ENCODE measurements around the gene TMEM266.

TMEM266 gene

GRCh38 chr15:76135516-76135915, 75.7 kb downstream of the TMEM266 start:
- DNase-seq, result peak; percentile 19

DNA sequence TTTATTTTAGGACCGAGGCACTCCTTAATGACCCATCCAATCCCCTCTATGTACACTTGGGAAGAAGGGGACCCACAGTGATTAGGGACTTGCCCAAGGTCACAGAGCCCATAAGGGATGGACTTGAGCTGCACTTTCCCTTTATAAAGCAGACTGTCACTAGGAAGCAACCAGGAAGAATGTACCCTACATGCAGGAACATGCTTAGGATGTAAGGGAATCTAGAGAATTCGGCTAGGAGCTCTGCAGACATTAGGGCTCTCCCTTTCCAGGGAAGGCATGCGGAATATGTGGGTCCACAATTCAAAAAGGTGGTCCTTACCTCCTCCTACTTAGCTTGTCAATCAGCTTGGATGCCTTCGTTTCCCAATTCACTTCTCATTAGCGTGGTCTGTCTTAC, 78.7 kb downstream of the TMEM266 start:
- no peak for DNase-seq

DNA sequence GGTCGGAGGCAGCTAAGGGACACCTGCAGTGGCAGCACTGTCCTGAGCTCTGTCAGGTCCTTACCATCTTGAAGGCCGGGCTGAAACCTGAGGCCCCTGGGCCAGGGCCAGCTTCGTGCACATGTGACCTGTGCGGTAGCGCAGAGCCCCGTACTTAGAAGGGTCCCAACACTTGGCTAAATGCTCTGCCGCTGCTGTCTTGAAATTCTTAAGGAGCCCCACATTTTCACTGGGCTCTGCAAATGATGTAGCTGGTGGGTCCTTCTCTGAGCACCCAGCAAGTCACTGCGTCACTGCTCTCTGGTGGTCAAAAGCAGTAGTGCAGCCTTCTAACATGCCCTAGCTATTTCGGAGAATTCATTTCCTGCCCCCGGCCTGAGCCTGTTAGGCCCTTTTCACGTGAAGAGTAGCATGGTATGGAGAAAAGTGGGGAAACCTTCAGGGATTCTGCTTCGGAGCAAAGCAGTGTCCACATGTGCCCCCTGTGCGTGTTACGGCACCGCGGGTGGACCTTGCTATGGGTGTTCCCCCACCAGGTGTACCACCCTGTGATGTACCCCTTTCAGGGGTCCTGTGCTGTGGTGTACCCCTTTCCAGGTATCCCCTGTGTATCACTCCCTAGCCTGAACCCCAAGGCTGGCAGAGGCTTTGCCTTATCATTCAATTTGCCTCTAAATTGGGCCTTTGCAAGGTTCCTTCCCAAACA, 79.7 kb downstream of the TMEM266 start:
- DNase-seq, result peak; percentile 85

GRCh38 chr15:76140074-76140464, 80.3 kb downstream of the TMEM266 start:
- no peak for DNase-seq

- DNase-seq, result no peak
Measured at GRCh38 chr15:76146812-76147211, 87.0 kb downstream of the TMEM266 start.

DNA sequence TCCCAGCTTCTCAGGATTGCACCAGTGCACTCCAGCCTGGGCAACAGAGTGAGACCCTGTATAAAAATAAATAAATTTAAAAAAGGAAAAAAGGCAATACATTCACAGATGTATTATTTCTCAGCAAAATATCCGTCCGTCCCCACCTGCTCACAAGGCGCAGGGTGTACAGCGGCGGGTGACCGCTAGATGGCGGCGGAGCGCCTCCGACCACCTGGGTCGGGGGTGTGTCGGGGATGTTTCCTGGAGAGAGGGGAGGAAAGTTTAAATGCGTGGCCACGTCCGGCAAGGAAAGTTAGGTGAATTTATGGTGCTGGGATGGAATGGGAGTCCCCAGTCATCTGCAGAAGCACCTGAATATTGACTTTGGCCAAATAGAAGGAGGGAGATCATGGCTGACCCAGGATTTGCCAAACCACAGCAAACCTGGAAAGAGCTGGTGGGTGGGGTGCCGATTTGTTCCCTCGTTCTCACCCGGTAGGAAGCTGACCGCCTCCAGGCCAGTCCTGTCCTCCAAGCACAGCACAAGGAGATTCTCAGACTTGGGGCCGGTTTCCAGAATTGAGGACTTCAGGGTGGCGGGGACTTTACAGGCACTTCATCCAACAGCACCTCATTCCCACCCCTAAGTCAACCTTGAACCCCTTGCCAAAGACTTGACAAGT, 88.3 kb downstream of the TMEM266 start:
- DNase-seq, result peak; percentile 82

GRCh38 chr15:76149291-76149915, 89.6 kb downstream of the TMEM266 start:
- DNase-seq, result no peak

DNA sequence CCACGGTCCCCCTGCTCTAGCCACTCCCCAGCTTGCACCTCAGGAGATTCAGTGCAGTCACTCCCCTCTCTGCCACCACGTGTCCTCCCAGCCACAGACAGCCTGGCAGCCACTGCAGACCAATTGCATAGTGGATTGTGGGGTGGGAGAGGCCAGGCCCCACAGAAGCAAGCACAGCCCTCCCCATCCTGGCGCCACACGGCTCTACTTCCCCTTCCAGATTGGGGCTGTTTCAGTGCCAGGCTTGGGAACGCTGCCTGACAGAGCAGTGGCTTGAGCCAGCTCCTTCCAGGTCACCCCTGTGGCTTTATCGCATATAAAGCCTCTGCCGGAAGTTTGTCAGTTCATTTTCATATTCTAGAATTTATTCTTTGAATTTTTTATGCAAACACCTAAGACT, 90.7 kb downstream of the TMEM266 start:
- DNase-seq, result no peak

- DNase-seq, result peak; percentile 89
Measured at GRCh38 chr15:76150971-76151598, 91.3 kb downstream of the TMEM266 start.

DNA sequence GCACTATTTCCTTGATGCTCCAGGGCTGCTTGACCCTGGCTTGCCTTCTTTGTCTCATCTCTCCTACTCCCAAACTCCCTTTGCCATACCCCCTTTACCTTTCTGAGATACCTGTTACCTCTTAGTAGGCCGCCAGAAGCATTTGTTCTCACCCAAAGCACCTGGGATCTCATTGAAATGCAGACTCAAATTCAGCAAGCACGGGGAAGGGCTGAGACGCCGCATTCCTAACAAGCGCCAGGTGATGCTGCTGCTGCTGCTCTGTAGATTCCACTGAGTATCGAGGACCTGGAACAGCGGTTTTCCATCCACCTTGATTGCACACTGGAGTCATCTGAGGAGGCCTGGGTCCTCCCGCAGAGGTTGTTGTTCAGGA, 91.8 kb downstream of the TMEM266 start:
- no peak for DNase-seq

DNA sequence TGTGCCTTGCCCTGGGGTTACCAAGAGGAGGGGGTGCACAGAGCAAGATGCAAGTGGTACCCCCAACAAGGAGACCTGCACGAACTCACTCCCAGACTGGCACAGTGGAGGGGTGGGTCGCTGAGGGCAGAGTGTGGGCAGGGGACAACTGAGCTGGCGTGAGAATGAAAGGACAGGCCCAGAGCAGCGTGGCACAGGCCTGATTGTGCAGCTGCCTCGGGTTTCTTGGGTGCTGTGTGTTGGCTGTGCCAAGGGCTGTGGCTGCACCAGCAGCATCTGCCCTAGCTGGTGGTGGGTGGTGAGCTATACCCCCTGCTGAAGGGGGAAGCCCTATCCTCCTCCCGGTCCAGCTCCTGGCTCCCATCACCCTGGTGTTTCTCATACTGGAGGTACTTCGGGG, 92.4 kb downstream of the TMEM266 start:
- DNase-seq, result no peak

GRCh38 chr15:76153241-76154197, 93.7 kb downstream of the TMEM266 start:
- DNase-seq, result no peak

GRCh38 chr15:76155731-76156130, 95.9 kb downstream of the TMEM266 start:
- no peak for DNase-seq

DNA sequence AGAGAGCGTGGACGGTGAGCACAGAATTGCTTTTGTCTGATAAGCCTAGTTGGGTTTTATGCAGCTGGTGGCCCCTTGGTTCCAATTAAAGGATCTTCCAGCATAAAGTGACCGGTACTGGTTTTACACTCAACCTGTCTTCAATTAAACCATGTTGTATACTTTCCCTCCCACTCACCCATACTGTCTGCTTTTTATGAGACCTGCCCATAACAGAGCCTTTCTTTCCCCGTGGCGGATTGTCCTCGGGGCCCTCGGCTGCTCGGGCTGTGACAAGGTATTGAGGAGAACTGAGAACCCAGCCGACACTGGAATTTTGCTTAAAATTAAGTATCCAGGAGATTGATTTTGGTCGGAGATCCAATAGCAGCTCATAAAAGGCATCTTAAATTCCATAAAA, 98.4 kb downstream of the TMEM266 start:
- no peak for DNase-seq

- DNase-seq, result no peak
Measured at GRCh38 chr15:76158815-76159214, 99.0 kb downstream of the TMEM266 start.

DNA sequence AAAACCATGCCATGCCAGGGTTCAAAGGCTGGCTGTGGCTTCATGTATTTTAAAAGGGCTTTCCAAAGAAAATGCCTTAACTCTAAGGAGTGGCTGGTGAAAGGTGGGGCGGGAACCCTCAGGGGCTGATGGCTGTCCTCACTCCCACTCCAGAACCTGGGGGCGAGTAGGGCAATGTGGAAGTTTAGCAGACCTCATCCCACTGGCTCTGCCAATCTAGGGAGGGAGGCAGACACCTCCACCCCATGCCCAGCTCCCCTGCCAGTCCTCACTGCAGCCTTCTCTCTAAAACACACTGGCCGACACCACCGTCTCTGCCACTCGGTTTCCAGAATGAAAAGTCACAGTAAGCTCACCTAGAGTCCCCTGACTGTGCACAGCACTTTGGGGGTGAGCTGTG, 99.5 kb downstream of the TMEM266 start:
- no peak for DNase-seq

GRCh38 chr15:76160426-76161152, 100.8 kb downstream of the TMEM266 start:
- DNase-seq, result no peak

DNA sequence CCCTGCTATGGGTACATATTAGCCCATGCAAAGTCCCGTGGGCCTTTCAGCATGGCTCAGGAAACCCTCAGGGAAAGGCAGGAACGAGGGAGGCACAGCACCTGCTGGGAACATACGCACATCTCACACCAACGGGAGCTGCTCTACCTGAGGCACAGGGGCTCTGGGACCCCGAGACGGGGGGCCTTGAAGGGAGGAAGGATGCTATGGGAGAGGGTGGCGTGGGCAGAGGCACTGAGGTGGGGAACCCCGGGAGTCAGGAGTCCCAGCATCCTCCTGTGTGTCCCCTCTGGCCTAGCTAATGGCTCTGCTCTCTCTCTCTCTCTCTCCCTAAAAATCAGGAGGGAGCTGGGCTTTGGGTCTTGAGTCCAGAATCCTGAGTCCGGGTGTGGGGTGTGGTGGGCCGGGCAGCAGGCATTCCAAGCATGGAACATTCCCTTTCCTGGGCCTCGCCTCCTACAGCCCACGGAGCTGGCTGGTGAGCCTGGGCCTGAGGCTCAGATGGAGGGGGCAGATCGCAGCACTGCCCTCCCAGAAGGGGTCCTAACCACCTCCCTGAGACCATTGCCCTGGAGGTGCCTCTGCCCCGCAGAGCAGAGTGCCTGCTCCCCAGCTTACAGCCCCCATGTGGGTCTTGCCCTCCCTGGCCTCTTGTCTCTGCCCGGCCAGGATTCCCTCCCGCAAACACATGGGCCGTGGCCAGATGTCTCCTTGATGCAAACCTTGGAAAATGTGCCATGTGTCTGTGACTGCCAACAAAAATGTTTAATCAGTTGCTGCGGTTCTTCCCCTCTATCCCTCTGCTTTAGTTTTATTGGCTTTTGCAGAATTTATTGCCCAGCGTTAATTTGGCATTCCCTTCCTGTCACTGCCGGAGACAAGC, 101.6 kb downstream of the TMEM266 start:
- no peak for DNase-seq

GRCh38 chr15:76162036-76162398, 102.2 kb downstream of the TMEM266 start:
- DNase-seq, result no peak

- no peak for DNase-seq
Measured at GRCh38 chr15:76162784-76163456, 103.1 kb downstream of the TMEM266 start.
